Right forelimb (tissue), 1 donor: ENCODE data around the gene PLEKHG5.

Experiments
- DNase-seq: peaks from one replicate; pipeline ENCODE4 v3.0.0-alpha.2; 2018

The PLEKHG5 gene

GRCh38 chr1:6510493-6510892 lies 19.0 kb upstream of the PLEKHG5 start:
- no peak for DNase-seq

GRCh38 chr1:6509919-6510291 lies 18.4 kb upstream of the PLEKHG5 start:
- no peak for DNase-seq

- no peak for DNase-seq
Measured at GRCh38 chr1:6509220-6509918, 17.9 kb upstream of the PLEKHG5 start.

GRCh38 chr1:6508816-6509189 lies 17.3 kb upstream of the PLEKHG5 start:
- no peak for DNase-seq

GRCh38 chr1:6508154-6508815 lies 16.8 kb upstream of the PLEKHG5 start:
- DNase-seq = no peak

GRCh38 chr1:6507461-6507911 lies 16.0 kb upstream of the PLEKHG5 start:
- DNase-seq = no peak

- no peak for DNase-seq
Measured at GRCh38 chr1:6507037-6507428, 15.6 kb upstream of the PLEKHG5 start.

GRCh38 chr1:6506210-6507036 lies 15.0 kb upstream of the PLEKHG5 start:
- no peak for DNase-seq

GRCh38 chr1:6505367-6506209 lies 14.1 kb upstream of the PLEKHG5 start:
- DNase-seq = no peak

GRCh38 chr1:6504887-6505286 lies 13.4 kb upstream of the PLEKHG5 start:
- DNase-seq = no peak

GRCh38 chr1:6503884-6504602 lies 12.6 kb upstream of the PLEKHG5 start:
- DNase-seq = no peak

- peak; percentile 88 for DNase-seq
Measured at GRCh38 chr1:6502000-6502891, 10.8 kb upstream of the PLEKHG5 start.

- DNase-seq = no peak
Measured at GRCh38 chr1:6501279-6501813, 9.9 kb upstream of the PLEKHG5 start.

GRCh38 chr1:6500544-6501278 lies 9.2 kb upstream of the PLEKHG5 start:
- DNase-seq = no peak

GRCh38 chr1:6499296-6499695 lies 7.8 kb upstream of the PLEKHG5 start:
- DNase-seq = no peak

- DNase-seq = no peak
Measured at GRCh38 chr1:6498576-6499111, 7.2 kb upstream of the PLEKHG5 start.

GRCh38 chr1:6497867-6498575 lies 6.6 kb upstream of the PLEKHG5 start:
- DNase-seq = no peak

- DNase-seq = no peak
Measured at GRCh38 chr1:6497215-6497866, 5.9 kb upstream of the PLEKHG5 start.

- no peak for DNase-seq
Measured at GRCh38 chr1:6496890-6497214, 5.4 kb upstream of the PLEKHG5 start.
